ENCODE data around the gene PRKACA.

DNA sequence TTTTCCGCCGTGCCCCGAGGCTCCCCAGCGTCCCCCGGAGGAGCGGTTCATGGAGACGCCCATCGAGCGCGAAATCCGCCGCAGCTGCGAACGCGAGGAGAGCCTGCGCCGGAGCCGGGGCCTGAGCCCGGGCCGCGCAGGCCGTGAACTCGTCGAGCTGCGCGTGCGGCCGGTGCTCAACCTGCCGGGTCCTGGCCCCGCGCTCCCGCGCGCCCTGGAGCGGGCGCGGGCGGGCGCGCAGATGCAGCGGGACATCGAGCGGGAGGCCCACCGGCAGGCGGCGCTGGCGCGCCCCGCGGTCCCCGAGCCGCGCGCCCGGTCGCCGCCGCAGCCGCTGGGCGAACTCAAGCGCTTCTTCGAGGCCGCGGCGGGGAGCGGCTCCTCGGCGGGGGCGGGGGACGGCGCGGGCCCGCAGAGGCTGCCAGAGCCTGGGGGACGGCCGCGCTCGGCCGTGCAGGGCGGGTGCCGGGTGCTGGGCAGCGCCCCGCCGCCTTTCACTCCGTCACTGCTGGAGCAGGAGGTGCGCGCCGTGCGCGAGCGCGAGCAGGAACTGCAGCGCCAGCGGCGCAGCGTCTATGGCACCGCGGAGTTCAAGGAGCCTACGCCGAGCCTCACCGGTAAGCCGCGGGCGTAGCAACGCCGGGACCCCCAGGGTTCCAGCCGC, 44.2 kb downstream of the PRKACA start:
- TF ChIP-seq, protein P1, sequence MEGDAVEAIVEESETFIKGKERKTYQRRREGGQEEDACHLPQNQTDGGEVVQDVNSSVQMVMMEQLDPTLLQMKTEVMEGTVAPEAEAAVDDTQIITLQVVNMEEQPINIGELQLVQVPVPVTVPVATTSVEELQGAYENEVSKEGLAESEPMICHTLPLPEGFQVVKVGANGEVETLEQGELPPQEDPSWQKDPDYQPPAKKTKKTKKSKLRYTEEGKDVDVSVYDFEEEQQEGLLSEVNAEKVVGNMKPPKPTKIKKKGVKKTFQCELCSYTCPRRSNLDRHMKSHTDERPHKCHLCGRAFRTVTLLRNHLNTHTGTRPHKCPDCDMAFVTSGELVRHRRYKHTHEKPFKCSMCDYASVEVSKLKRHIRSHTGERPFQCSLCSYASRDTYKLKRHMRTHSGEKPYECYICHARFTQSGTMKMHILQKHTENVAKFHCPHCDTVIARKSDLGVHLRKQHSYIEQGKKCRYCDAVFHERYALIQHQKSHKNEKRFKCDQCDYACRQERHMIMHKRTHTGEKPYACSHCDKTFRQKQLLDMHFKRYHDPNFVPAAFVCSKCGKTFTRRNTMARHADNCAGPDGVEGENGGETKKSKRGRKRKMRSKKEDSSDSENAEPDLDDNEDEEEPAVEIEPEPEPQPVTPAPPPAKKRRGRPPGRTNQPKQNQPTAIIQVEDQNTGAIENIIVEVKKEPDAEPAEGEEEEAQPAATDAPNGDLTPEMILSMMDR (conservative IDR thresholded peaks at IDR 0.05) = peak; percentile 99
- peak; percentile 43; the same call in 1 of the 2 replicates for TF ChIP-seq ZFX (IDR thresholded peaks at IDR 0.05)

All from C4-2B (cell line).